CD14-positive monocyte (primary cell): ENCODE measurements around the gene ANXA10. TPM values are rescaled to one million over a fixed set of nuclear protein-coding genes. Genes with fewer than 3 reads are reported as not detected.

Source experiments
- DNase-seq, 3 donors: peaks; one replicate each; pipeline ENCODE4 v3.0.0-alpha.2; 2011 to 2022
- H2AFZ ChIP-seq: 2 replicates; pipeline ENCODE4 v1.6.0; 2012; ENCODE audit warnings: mild to moderate bottlenecking, low read depth, low read length, inconsistent platforms; ENCODE audit not compliant: insufficient read depth, poor library complexity, severe bottlenecking
- H3K27ac ChIP-seq, 2 donors: 1 replicate in 1 of 2; 2 replicates in 1 of 2; pipeline ENCODE4 v1.5.1; 2012 to 2013; ENCODE audit warnings: low read length in 2 of 2, control low read depth in 1 of 2, inconsistent platforms in 1 of 2, low read depth in 1 of 2, mild to moderate bottlenecking in 1 of 2
- H3K27me3 ChIP-seq, 2 donors: one replicate each; pipeline versions ENCODE4 v1.6.0 to v1.6.1; 2011 to 2013; ENCODE audit warnings: low read length in 2 of 2; ENCODE audit not compliant: control insufficient read depth in 2 of 2, insufficient read depth in 2 of 2
- H3K36me3 ChIP-seq, 2 donors: replicated peaks in 1 of 2; 1 replicate in 1 of 2; 2 replicates in 1 of 2; pipeline versions ENCODE4 v1.5.1 to v1.6.1; 2012 to 2013; ENCODE audit warnings: low read length in 2 of 2, control low read depth in 1 of 2, inconsistent platforms in 1 of 2, mild to moderate bottlenecking in 1 of 2; ENCODE audit not compliant: insufficient read depth in 2 of 2, control insufficient read depth in 1 of 2
- H3K4me1 ChIP-seq, 2 donors: 1 replicate in 1 of 2; 2 replicates in 1 of 2; pipeline versions ENCODE4 v1.5.1 to v1.6.1; 2012 to 2013; ENCODE audit warnings: low read length in 2 of 2, control low read depth in 1 of 2, inconsistent platforms in 1 of 2, mild to moderate bottlenecking in 1 of 2, moderate library complexity in 1 of 2; ENCODE audit not compliant: insufficient read depth in 2 of 2, control insufficient read depth in 1 of 2
- H3K4me2 ChIP-seq: replicated peaks from 2 replicates; pipeline ENCODE3; 2012; ENCODE audit warnings: low read length, moderate library complexity, mild to moderate bottlenecking; ENCODE audit not compliant: poor library complexity, severe bottlenecking; ENCODE audit errors: extremely low read depth
- H3K4me3 ChIP-seq, 3 experiments: fragments of 200-600 bp in 1 of 3; sonication (generic) in 1 of 3; replicated peaks in 1 of 3; 1 replicate in 2 of 3; 2 replicates in 1 of 3; pipeline ENCODE4 v1.5.1; 2011 to 2013; ENCODE audit warnings: low read length in 3 of 3, mild to moderate bottlenecking in 3 of 3, control low read depth in 2 of 3, low read depth in 2 of 3, inconsistent platforms in 1 of 3, moderate library complexity in 1 of 3
- H3K79me2 ChIP-seq: 2 replicates; pipeline ENCODE4 v1.6.0; 2012; ENCODE audit warnings: mild to moderate bottlenecking, control low read depth, inconsistent platforms, low read length, moderate library complexity; ENCODE audit not compliant: insufficient read depth
- H3K9ac ChIP-seq: 2 replicates; pipeline ENCODE4 v1.6.0; 2017; ENCODE audit warnings: low read length, mild to moderate bottlenecking; ENCODE audit not compliant: insufficient read depth, poor library complexity, severe bottlenecking
- H3K9me3 ChIP-seq, 2 donors: replicated peaks in 1 of 2; 1 replicate in 1 of 2; 2 replicates in 1 of 2; pipeline versions ENCODE4 v1.5.1 to v1.6.1; 2012 to 2013; ENCODE audit warnings: low read length in 2 of 2, control low read depth in 1 of 2; ENCODE audit not compliant: control insufficient read depth in 1 of 2, insufficient read depth in 1 of 2
- H4K20me1 ChIP-seq: 2 replicates; pipeline ENCODE4 v1.6.0; 2012; ENCODE audit warnings: mild to moderate bottlenecking, low read length, control low read depth, moderate library complexity; ENCODE audit not compliant: insufficient read depth
- H3K27ac Mint-ChIP-seq, 7 donors: one replicate each; pipeline ENCODE4 v1.8.0; 2020; ENCODE audit warnings: mild to moderate bottlenecking in 7 of 7, mixed read lengths in 7 of 7, moderate library complexity in 6 of 7, inconsistent platforms in 2 of 7
- H3K27me3 Mint-ChIP-seq, 3 donors: one replicate each; pipeline ENCODE4 v1.8.0; 2021 to 2022; ENCODE audit warnings: low read depth in 3 of 3, mild to moderate bottlenecking in 3 of 3, mixed read lengths in 3 of 3, moderate library complexity in 3 of 3, inconsistent platforms in 1 of 3
- H3K36me3 Mint-ChIP-seq, 2 donors: one replicate each; pipeline ENCODE4 v1.8.0; 2020; ENCODE audit warnings: mixed read lengths in 2 of 2, inconsistent platforms in 1 of 2, mild to moderate bottlenecking in 1 of 2
- H3K4me1 Mint-ChIP-seq: one replicate; pipeline ENCODE4 v1.8.0; 2020; ENCODE audit warnings: mild to moderate bottlenecking, mixed read lengths
- H3K4me3 Mint-ChIP-seq, 2 donors: one replicate each; pipeline ENCODE4 v1.8.0; 2020; ENCODE audit warnings: mild to moderate bottlenecking in 2 of 2, mixed read lengths in 2 of 2, moderate library complexity in 1 of 2
- H3K9me3 Mint-ChIP-seq, 7 donors: one replicate each; pipeline ENCODE4 v1.8.0; 2020 to 2022; ENCODE audit warnings: mixed read lengths in 7 of 7, mild to moderate bottlenecking in 6 of 7, moderate library complexity in 6 of 7, inconsistent platforms in 2 of 7
- CTCF ChIP-seq: fragments of 200-600 bp; IDR thresholded peaks from one replicate; pipeline ENCODE4 v1.8.0; 2022; ENCODE audit warnings: antibody characterized with exemption, mild to moderate bottlenecking
- WGBS: methylation state at CpG from one replicate; pipeline ENCODE4 v1.1.5; 2013; ENCODE audit warnings: missing lambda C conversion rate; ENCODE audit not compliant: insufficient coverage; 5-methylcytosine and 5-hydroxymethylcytosine counted together
- intact Hi-C, 2 donors: fragments of 100-400 bp; cut with micrococcal nuclease; formaldehyde crosslinking; loops; one replicate each; pipeline versions ENCODE4 v1.15.0 to v1.15.1; 2023
- polyA plus RNA-seq, 3 donors: library from polyadenylated mRNA; depleted of rRNA in 1 of 3; unstranded in 2 of 3; stranded (reverse) in 1 of 3; fragments of 300-500 nt in 2 of 3; fragments of >200 nt in 1 of 3; fragmentation: Illumina TruSeq in 2 of 3; gene quantifications; 1 replicate in 2 of 3; 2 replicates in 1 of 3; pipeline ENCODE4 v1.2.3, GENCODE V29; 2012 to 2021

The ANXA10 gene
- polyA plus RNA-seq, 3 donors, result not detected

- intact Hi-C loops, result no loop called here
- H3K9ac ChIP-seq, result no peak overlapping the region
- no peak overlapping the region for H2AFZ ChIP-seq
- no peaks in the 10 kb centered on the region for H3K79me2 ChIP-seq
- no peaks in the 10 kb centered on the region for H4K20me1 ChIP-seq
- no peak overlapping the region for H3K4me3 Mint-ChIP-seq
- no peaks in the 10 kb centered on the region for H3K36me3 ChIP-seq
- no peak overlapping the region for H3K27ac ChIP-seq
- no peak overlapping the region for H3K27ac Mint-ChIP-seq
- no peaks in the 10 kb centered on the region for H3K4me1 ChIP-seq
- H3K9me3 ChIP-seq, result peaks cover 0 to 3% of the 10 kb centered on the region in 2 donors
- no peak for DNase-seq
- 98% methylated on average over 5 of the region's 7 CpGs for WGBS
- no peak overlapping the region for H3K4me3 ChIP-seq
- peaks cover 0 to 3% (median 0%) of the 10 kb centered on the region in 7 donors for H3K9me3 Mint-ChIP-seq
- H3K27me3 Mint-ChIP-seq, result peaks cover 0 to 3% (median 0%) of the 10 kb centered on the region in 3 donors
- no peak overlapping the region for H3K4me2 ChIP-seq
- no peak for TF ChIP-seq CTCF
- H3K27me3 ChIP-seq, result no peaks in the 10 kb centered on the region
- H3K36me3 Mint-ChIP-seq, result no peaks in the 10 kb centered on the region
- H3K4me1 Mint-ChIP-seq, result no peaks in the 10 kb centered on the region
Measured at GRCh38 chr4:168141733-168142132, 49.4 kb downstream of the ANXA10 start.

- H3K4me1 ChIP-seq, result no peaks in the 10 kb centered on the region
- Mint-ChIP-seq H3K27me3 (peaks cover 0 to 3% (median 0%) of the 10 kb centered on the region in 3 donors), H3K4me1 (no peaks in the 10 kb centered on the region), H3K27ac (no peak overlapping the region), H3K9me3 (peaks cover 0 to 2% (median 0%) of the 10 kb centered on the region in 7 donors), H3K36me3 (no peaks in the 10 kb centered on the region), H3K4me3 (no peak overlapping the region)
- intact Hi-C loops, result no loop called here
- no peak overlapping the region for H3K4me3 ChIP-seq
- H3K9ac ChIP-seq, result no peak overlapping the region
- no peak for TF ChIP-seq CTCF
- H3K27ac ChIP-seq, result no peak overlapping the region
- H3K9me3 ChIP-seq, result no peaks in the 10 kb centered on the region
- H3K4me2 ChIP-seq, result no peak overlapping the region
- H2AFZ ChIP-seq, result no peak overlapping the region
- H3K27me3 ChIP-seq, result no peaks in the 10 kb centered on the region
- 95% methylated on average over 2 of the region's 2 CpGs for WGBS
- H4K20me1 ChIP-seq, result no peaks in the 10 kb centered on the region
- no peaks in the 10 kb centered on the region for H3K79me2 ChIP-seq
- H3K36me3 ChIP-seq, result no peaks in the 10 kb centered on the region
- no peak for DNase-seq
Measured at GRCh38 chr4:168143601-168144000, 51.3 kb downstream of the ANXA10 start.
